ENCODE data around the gene HOTAIR.
A peak's percentile ranks its signal among the peaks of the same experiment; 100 is the strongest.

The HOTAIR gene

GRCh38 chr12:53984901-53985691 lies 10.3 kb upstream of the HOTAIR start, which contains the start of gene HOXC10:
TSS of gene HOXC10 (plus strand) at chr12:53985146. CDS start at chr12:53985260, 114 bp downstream.
- H3K4me3 ChIP-seq (ENCODE audit: control insufficient read depth, low read depth, low read length) = peak within 1 kb of the TSS; percentile 69
- DNase-seq (ENCODE audit: low read depth) = peak; percentile 97
- TF ChIP-seq, protein P1, sequence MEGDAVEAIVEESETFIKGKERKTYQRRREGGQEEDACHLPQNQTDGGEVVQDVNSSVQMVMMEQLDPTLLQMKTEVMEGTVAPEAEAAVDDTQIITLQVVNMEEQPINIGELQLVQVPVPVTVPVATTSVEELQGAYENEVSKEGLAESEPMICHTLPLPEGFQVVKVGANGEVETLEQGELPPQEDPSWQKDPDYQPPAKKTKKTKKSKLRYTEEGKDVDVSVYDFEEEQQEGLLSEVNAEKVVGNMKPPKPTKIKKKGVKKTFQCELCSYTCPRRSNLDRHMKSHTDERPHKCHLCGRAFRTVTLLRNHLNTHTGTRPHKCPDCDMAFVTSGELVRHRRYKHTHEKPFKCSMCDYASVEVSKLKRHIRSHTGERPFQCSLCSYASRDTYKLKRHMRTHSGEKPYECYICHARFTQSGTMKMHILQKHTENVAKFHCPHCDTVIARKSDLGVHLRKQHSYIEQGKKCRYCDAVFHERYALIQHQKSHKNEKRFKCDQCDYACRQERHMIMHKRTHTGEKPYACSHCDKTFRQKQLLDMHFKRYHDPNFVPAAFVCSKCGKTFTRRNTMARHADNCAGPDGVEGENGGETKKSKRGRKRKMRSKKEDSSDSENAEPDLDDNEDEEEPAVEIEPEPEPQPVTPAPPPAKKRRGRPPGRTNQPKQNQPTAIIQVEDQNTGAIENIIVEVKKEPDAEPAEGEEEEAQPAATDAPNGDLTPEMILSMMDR (conservative IDR thresholded peaks at IDR 0.05; ENCODE audit: control insufficient read depth, insufficient read depth, low read depth, low read length) = peak; percentile 76

GRCh38 chr12:53983950-53984572 lies 9.3 kb upstream of the HOTAIR start:
- DNase-seq (ENCODE audit: low read depth) = no peak
- TF ChIP-seq, protein P1 (conservative IDR thresholded peaks at IDR 0.05; ENCODE audit: control insufficient read depth, insufficient read depth, low read depth, low read length) = no peak
- no peak overlapping the region for H3K4me3 ChIP-seq (ENCODE audit: control insufficient read depth, low read depth, low read length)

DNA sequence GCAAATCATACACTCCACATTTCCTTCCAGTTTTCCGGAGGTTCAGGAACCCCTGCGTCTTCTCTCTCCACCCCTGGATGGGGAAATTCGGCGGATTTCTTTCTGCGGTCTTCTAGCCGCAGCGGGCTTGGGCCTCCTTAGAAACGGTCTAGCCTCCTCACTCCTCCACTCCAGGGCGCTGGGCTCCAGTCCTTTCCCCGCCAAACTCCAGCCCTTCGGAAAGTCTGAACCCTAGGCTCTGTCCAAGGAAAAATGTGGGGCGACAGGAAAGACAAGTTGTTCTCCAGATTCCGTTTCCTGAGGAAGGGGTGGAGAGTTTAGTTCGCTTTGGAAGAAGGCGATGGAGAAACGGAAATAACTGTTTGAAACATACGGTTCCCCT lies 8.8 kb upstream of the HOTAIR start:
- no peak overlapping the region for H3K4me3 ChIP-seq (ENCODE audit: control insufficient read depth, low read depth, low read length)
- DNase-seq (ENCODE audit: low read depth) = no peak
- TF ChIP-seq, protein P1 (conservative IDR thresholded peaks at IDR 0.05; ENCODE audit: control insufficient read depth, insufficient read depth, low read depth, low read length) = no peak

DNA sequence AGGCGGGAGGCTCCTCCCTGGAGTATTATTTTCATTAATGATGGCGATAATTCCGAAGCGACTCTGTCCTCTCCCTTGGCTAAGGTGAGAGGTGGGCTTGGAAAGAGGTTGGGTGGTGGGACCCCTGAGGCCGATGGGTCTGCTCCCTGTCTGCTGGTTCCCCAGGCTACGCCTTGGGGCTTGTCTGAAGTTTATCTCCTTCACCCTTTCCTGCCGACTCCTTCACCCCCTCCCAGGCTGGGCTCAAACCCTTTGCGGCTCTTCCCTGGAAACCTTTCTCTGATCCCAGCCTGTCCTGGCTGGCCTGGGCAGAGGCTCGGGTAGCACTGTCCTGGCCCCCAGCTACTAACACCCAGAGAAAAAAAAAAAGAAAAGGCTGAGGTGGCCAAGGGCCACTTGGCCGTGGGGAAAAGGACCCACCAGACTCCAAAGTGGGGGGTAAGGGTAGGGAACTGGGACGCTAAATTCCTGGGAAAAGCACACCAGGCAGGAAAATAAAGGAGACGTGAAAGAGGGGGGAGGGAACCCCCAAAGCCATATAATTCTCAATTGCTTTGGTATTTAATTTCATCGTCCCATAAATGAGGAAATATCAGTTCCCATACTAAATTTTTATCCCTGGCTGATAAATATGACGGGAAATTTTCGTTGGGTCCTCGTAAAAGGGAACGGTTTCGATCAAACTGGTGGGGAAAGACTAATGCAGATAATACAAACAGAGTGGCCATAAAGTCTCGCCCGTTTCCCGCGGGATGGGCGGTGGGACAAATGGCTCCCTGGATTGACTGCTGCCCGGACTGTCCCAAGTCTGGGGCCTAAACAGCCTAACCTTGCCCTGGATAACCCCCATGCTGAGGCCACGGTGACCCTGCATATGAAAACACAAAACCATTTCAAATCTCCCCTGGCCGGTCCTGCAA lies 8.2 kb upstream of the HOTAIR start:
- no peak for DNase-seq (ENCODE audit: low read depth)
- TF ChIP-seq, protein P1 (conservative IDR thresholded peaks at IDR 0.05; ENCODE audit: control insufficient read depth, insufficient read depth, low read depth, low read length) = no peak
- no peak overlapping the region for H3K4me3 ChIP-seq (ENCODE audit: control insufficient read depth, low read depth, low read length)

GRCh38 chr12:53981634-53982565 lies 7.1 kb upstream of the HOTAIR start:
- no peak overlapping the region for H3K4me3 ChIP-seq (ENCODE audit: control insufficient read depth, low read depth, low read length)
- TF ChIP-seq, protein P1 (conservative IDR thresholded peaks at IDR 0.05; ENCODE audit: control insufficient read depth, insufficient read depth, low read depth, low read length) = no peak
- DNase-seq (ENCODE audit: low read depth) = no peak
